NCI-H187 (cell line): ENCODE measurements around the gene C17orf67.

ENCODE experiments used
- DNase-seq, 2 experiments: peaks; one replicate each; lab custom pipeline; 2025; lab: John Stamatoyannopoulos, UW

C17orf67 gene

DNA sequence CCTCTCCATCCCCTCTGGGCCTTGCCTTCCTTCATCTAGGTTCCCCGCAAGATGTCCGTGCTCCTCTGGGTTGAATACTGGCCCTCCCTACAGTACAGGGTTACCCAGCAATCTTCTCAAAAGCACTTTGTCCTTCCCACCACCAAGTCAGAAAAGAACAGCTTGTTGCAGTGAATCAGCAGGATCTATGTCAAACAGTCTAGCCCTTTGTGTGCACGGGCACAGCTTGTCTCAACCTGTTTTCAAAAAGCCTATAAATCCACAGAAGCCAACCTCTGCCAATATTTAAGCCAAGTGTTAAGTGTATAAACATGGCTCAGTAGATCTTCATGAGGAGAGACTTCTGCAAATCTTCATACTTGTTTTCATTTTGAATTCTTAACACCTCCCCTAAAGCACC lies 25.2 kb downstream of the C17orf67 start:
- DNase-seq: no peak

DNA sequence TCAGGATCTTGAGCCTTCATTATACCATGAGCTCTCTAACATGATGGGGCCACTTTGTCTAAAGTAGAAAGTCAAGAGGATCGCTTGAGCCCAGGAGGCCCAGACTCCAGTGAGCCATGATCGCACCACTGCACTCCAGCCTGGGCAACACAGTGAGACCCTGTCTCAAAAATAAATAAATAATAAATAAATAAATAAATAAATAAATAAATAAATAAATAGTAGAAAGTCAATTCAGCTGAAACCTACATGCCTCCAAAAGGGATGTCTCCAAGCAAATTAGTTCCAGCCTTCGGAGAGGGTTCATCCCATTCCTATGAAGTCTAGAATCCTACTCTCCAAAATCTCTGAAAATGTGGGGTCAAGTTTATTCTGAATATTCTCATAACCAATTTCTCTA lies 26.0 kb downstream of the C17orf67 start:
- no peak for DNase-seq

GRCh38 chr17:56806949-56807348 lies 26.8 kb downstream of the C17orf67 start:
- DNase-seq: no peak

DNA sequence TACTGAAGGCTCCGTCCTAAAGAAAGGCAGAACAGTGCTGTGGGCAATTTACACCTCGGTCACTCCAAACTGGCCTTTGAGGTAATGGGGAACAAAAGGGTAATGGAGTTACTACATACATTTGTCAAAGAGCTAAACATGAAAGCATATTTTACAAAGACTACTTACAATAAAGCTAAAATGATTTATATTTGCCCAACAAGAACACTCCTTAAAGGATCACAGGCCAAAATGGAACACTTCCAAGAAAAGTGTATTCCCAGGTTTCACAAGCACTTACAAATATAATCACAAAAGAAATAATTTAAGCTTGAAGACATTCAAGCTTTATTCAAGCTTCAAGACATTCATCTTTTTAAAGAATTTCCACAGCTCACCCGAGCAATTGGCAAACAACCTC lies 29.3 kb downstream of the C17orf67 start:
- DNase-seq: no peak

GRCh38 chr17:56803071-56803470 lies 30.6 kb downstream of the C17orf67 start:
- no peak for DNase-seq

DNA sequence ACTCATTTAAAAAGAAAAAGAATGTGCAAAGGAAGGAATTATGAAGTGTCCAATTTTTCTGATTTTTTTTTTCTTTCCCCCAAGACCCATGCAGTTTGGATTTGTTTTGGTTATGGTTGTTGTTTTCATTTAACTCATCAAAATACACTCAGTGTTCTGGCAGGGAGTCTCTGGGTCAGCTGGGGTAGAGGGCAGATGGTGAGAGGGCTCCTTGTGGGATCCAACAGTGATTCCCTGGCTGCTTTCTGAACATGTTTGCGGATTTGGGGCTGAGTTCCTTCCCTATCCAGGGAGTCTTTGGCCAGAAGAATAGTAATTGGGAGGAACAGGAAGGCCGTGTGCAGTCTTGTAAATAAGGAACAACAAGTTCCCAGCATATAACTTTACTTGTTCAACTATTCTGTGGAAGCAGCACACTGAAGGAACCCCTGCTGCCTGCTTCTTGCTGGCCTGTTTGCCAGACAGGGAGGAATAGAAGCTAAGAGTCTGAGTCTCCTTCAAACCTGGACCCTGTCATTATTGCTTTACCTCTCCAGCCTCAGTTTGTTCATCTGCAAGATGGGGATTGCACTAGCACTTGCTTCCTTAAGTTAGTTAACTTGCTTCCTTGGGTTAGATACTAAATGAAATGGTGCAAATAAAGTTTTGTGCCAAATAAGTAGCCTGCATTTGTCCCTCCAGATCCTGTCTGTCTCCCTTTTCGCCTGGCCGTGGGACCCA lies 32.1 kb downstream of the C17orf67 start:
- DNase-seq: no peak

GRCh38 chr17:56798916-56799315 lies 34.8 kb downstream of the C17orf67 start:
- DNase-seq: peak in 1 of 2 experiments; percentile 40

DNA sequence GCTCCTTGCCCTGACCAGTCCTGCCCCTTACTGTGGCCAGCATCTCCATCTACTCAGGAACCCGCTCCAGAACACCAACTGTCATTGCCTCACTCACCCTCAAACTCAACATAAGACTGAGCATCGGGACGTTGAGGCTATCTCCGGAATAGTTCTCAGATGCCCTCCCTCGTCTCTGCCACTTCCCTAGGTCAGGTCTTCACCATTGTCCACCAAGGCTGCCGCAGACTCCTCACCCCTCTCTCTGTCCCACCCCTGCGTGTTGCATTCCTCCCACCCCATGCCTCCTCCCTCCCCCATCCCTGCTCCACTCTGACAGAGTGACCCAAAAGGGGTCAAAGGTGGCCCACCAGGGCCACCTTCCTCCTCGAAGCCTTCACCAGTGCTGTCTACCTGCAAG lies 37.2 kb downstream of the C17orf67 start:
- DNase-seq: no peak

DNA sequence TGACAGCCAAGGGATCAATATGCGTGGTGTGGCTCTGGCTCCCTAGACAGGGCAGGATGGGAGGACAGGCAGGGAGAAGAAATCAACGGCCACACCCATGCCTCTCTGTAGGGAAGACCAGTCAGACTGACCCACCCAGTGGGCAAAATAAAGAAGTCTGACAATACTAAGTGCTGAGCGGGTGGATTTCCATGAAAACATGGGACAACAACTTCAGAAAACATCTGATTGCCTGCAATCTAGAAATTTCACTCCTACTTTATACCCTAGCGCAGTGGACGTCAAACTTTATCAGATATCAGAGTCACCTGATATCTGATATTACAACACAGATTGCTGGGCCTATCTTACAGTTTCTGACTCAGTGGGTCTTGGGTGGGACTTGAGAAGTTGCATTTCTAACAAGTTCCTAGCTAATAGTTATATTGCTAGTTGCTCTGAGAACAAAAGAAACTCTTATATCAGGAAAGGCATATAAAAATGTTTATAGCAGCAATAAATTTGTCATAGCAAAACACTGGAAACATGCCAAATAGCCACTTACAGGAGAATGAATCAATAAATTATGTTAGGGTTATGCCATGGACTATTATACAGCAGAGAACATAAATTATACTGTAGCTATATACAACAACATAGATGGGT lies 38.4 kb downstream of the C17orf67 start:
- no peak for DNase-seq

DNA sequence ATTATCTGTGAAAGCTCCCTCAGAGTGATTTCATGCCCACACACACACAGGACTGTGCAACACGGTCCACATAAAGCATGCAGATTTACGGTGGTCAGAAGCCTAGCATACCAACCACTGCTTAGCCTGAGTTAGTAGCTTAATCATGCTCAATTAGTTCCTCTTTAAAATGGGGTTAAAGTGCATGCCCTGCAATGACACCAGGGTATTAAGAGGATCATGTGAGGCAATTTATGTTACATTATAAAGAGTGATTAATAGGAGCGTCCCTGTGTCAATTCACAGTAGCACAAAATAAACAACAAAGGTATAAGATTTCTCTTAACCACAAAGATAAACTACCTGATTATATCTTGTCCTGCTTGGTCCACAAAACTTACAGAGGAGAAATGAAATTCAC lies 39.8 kb downstream of the C17orf67 start:
- DNase-seq: no peak

DNA sequence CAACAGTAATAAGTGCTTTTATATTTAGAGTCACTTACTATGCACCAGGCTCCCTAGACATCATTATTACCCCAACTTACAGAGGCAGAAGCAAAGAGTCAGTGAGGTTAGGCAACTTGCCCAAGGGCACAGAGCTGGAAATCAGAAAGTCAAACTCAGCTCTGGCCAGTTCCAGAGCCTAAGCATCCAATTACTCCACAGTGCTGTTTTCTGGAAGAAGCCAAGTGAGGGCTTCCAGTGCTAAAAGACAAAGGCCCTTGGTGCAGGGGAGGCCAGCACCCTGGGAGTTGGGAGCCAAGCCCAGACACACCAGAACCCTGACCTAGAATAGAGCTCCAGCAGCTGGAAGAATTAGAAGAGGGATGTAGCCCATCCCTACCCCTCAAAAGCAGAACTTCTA lies 40.2 kb downstream of the C17orf67 start:
- no peak for DNase-seq

DNA sequence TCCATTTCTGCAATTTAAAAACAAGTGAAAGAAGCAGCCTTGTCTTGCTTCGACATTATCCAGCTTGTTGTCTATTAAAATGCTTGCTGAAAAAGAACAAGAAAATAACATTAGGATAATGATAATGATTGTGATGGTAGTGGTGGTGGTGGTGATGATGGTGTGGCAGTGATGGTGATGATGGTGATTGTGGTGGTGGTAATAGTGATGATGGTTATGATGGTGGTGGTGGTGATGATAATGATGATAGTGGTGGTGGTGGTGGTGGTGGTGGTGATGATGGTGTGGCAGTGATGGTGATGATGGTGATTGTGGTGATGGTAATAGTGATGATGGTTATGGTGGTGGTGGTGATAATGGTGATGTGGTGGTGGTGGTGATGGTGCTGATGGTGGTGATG lies 41.5 kb downstream of the C17orf67 start:
- DNase-seq: no peak

DNA sequence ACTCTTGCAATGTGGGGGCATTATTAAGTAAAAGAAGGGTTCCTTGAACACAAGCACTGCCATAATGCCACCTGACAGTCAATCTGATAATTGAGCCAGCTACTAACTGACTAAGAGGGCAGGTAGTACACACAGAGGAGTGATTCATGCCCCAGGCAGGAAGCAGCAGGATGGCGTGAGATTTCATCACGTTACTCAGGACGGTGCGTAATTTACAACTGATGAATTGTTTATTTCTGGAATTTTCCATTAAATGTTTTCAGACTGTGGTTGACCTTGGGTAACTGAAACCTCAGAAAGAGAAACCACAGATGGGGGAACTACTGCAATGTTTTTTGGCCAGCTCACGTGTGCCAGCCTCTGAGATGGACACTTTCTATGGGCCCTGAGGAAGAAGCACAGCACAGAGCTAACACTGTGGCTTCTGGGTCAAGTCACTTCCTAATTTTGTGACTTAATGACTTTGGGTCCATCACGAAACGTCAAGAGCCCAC lies 46.7 kb downstream of the C17orf67 start:
- DNase-seq: no peak

GRCh38 chr17:56785997-56786680 lies 47.6 kb downstream of the C17orf67 start:
- no peak for DNase-seq

- no peak for DNase-seq
Measured at GRCh38 chr17:56785405-56785804, 48.3 kb downstream of the C17orf67 start.

DNA sequence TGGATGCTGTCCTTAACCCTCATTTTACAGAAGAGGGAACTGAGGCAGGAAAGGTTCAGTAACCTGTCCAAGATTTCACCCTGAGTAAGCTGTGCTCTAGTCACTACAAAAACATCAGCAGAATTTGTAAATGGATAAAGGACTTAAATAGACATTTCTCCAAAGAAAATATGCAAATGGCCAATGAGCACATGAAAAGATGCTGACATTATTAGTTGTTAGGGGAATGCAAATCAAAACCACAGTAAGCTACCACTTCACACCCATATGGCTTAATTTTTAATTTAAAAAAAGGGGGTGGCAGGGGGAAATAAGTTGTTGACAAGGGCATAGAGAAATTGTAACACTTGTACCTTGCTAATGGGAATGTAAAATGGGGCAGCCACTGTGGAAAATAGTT lies 51.4 kb downstream of the C17orf67 start:
- no peak for DNase-seq

DNA sequence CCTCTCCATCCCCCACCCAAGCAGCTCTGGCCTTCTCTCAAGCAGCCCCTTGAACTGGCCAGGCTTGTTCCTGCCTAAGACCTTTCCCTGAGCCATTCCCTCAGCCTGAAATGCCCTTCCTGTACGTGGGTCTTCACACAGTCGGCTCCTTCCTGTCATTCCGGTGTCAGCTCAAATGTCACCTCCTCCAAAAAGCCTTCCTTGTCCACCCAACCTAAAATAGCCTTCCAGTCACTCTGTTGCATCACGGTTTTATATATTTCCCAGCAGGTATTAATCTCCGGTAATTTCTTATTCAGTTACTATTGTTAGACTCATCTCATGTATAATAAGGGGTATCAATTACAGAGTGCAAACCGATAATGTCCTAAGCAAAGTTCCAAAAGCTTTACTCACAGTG lies 51.8 kb downstream of the C17orf67 start:
- no peak for DNase-seq

DNA sequence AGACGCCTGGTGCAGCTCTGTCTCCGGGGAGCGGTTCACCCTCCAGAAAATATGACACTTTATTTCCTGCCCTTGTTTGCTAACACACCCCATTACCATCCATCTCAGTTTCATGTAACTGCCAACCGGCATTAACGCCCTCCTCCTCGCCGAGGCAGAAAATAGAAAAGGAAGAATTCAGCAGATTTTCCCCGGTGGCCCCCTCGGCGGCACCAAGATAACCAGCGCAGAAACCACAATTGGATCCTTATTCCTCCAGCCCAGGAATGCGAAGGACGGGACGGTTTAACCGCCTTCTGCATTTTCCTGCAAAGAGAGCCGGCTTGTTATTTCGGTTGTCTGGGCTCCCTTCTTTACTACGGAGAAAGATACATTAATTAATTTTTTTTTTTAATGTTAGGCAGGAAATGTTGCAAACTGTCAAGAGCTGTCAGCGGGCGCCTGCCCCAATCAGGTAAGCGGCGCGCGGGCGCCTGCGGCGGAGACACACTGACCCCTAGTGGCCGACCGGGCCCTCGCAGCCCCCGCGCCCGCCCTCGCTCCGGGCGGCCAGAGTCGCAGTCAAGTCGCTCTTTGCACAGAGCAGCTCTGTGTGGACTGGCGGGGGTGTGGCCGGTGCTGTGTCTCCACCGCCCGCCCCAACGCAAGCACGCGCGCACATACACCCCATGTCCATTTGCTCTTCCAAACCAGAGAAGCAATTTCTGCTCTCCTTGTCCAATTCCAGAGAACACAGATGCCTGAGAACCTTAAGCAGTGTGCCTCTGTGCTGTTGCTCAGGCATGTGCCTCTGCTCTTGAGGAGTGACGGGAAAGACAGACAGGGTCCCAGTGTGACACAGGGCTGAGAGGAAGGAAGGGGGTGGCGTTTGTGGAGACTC lies 53.6 kb downstream of the C17orf67 start:
- DNase-seq: peak; percentile 10 to 53

- DNase-seq: no peak
Measured at GRCh38 chr17:56779322-56779721, 54.4 kb downstream of the C17orf67 start.

- DNase-seq: no peak
Measured at GRCh38 chr17:56778898-56779297, 54.8 kb downstream of the C17orf67 start.

- DNase-seq: no peak
Measured at GRCh38 chr17:56777859-56778258, 55.9 kb downstream of the C17orf67 start.

GRCh38 chr17:56774650-56775049 lies 59.1 kb downstream of the C17orf67 start:
- DNase-seq: no peak
